Naive B cell (primary cell): ENCODE measurements around the gene ITPR2. TPM values are rescaled to one million over a fixed set of nuclear protein-coding genes. Genes with fewer than 3 reads are reported as not detected.

Source experiments
- ATAC-seq, 2 donors: fragments of 150-1000 bp; cut with Tn5 transposase; 2 replicates each; pipeline ENCODE4 v1.10.0; 2021; ENCODE audit warnings: low read depth in 2 of 2, mild to moderate bottlenecking in 2 of 2, moderate library complexity in 2 of 2
- DNase-seq: peaks from one replicate; pipeline ENCODE4 v3.0.0; 2022
- H3K27ac Mint-ChIP-seq, 6 donors: one replicate each; pipeline ENCODE4 v1.8.0; 2020 to 2022; ENCODE audit warnings: mild to moderate bottlenecking in 6 of 6, mixed read lengths in 6 of 6, moderate library complexity in 5 of 6, inconsistent platforms in 2 of 6
- H3K27me3 Mint-ChIP-seq, 3 donors: one replicate each; pipeline ENCODE4 v1.8.0; 2021 to 2022; ENCODE audit warnings: mixed read lengths in 3 of 3, mild to moderate bottlenecking in 1 of 3
- H3K36me3 Mint-ChIP-seq, 2 donors: one replicate each; pipeline ENCODE4 v1.8.0; 2020 to 2022; ENCODE audit warnings: mixed read lengths in 2 of 2, inconsistent platforms in 1 of 2, mild to moderate bottlenecking in 1 of 2
- H3K4me1 Mint-ChIP-seq, 3 donors: one replicate each; pipeline ENCODE4 v1.8.0; 2020 to 2022; ENCODE audit warnings: mixed read lengths in 3 of 3, inconsistent platforms in 1 of 3, mild to moderate bottlenecking in 1 of 3, moderate library complexity in 1 of 3
- H3K4me3 Mint-ChIP-seq, 8 donors: one replicate each; pipeline ENCODE4 v1.8.0; 2020 to 2022; ENCODE audit warnings: mild to moderate bottlenecking in 8 of 8, mixed read lengths in 8 of 8, moderate library complexity in 8 of 8, inconsistent platforms in 2 of 8
- H3K9me3 Mint-ChIP-seq, 7 donors: one replicate each; pipeline ENCODE4 v1.8.0; 2020 to 2022; ENCODE audit warnings: mixed read lengths in 7 of 7, mild to moderate bottlenecking in 5 of 7, inconsistent platforms in 2 of 7, moderate library complexity in 1 of 7
- polyA plus RNA-seq, 6 donors: library from polyadenylated mRNA; unstranded; fragments of 300-500 nt; fragmentation: Illumina TruSeq; gene quantifications; one replicate each; pipeline ENCODE4 v1.2.3, GENCODE V29; 2021; ENCODE audit warnings: low read depth in 6 of 6

ITPR2 gene
- polyA plus RNA-seq, 6 donors from 2014 or later: 6.7 to 23.6 (median 20.6) TPM

DNA sequence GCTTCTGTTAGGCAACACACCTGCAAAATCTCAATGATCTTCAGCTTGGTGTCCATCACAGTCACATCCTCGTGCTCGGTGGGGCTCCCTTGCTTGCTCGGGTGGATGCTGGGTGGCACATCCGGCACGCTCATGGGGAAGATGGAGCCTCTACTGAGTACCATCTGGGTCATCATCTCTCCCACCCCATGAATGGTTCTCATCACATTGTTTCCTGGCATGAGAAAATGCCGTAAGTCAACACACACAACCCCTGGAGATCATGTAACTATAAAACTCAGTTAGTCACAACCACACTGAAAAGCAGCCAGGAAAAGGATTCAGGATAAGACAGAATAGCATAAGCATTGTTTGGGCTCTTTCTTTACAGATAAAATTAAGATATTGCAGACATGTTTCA is 201.1 kb downstream of the ITPR2 start:
- DNase-seq (no peak), ATAC-seq (no peak)
- H3K9me3 Mint-ChIP-seq: no peaks in the 10 kb centered on the region
- H3K27me3 Mint-ChIP-seq: no peaks in the 10 kb centered on the region
- peak overlapping the region in 1 of 6 donors; percentile 36 for H3K27ac Mint-ChIP-seq
- H3K4me1 Mint-ChIP-seq: no peaks in the 10 kb centered on the region
- peaks cover 12 to 21% of the 10 kb centered on the region in 2 donors for H3K36me3 Mint-ChIP-seq
- H3K4me3 Mint-ChIP-seq: no peak overlapping the region

GRCh38 chr12:26630546-26631027 is 202.4 kb downstream of the ITPR2 start:
- Mint-ChIP-seq H3K27me3 (no peaks in the 10 kb centered on the region), H3K9me3 (no peaks in the 10 kb centered on the region), H3K4me1 (no peaks in the 10 kb centered on the region), H3K4me3 (no peak overlapping the region), H3K36me3 (peaks cover 20 to 21% of the 10 kb centered on the region in 2 donors), H3K27ac (peak overlapping the region in 2 of 6 donors; percentile 26 to 40)
- ATAC-seq (no peak), DNase-seq (no peak)

DNA sequence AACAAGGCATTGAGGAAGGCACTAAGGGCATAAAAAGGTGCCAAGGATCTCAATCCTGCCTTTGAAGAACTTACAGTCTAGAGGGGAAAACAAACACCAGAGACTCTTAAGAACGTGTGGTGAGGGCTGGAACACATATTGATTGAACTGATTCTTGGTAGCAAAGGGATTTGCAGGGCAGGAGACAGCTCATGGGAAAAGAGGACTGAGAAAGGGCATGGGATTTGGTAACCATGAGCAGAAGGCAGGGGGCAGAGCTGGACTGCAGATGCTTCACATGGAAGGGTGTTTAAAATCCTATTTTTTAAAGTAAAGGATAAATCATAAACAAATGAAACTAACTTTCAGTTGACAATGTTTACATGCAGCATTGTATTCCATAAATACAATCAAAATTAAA is 203.1 kb downstream of the ITPR2 start:
- Mint-ChIP-seq H3K9me3 (no peaks in the 10 kb centered on the region), H3K27ac (peak overlapping the region in 2 of 6 donors; percentile 40 to 95), H3K4me1 (no peaks in the 10 kb centered on the region), H3K27me3 (no peaks in the 10 kb centered on the region), H3K36me3 (peaks cover 21 to 23% of the 10 kb centered on the region in 2 donors), H3K4me3 (no peak overlapping the region)
- no peak for DNase-seq
- ATAC-seq: no peak

DNA sequence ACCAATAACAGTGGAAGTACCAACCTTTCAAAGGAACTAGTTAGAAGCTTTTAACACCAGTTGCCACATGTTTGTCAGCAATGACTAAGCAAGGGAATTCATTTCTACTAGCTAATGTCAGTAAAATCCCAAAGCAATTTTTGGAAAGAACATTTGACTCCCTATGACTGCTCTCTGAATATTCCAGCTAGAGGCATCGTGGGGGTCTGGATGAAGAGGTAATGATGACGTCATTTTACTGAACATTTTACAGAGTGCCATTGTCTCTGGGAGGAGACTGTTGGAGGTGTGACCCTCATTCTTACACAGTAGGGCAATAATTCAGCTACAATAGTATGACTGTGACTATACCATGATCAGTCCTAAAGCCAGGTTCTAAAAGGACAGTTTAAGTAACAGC is 204.8 kb downstream of the ITPR2 start:
- DNase-seq: no peak
- no peak overlapping the region for H3K27ac Mint-ChIP-seq
- peaks cover 21 to 34% of the 10 kb centered on the region in 2 donors for H3K36me3 Mint-ChIP-seq
- no peaks in the 10 kb centered on the region for H3K27me3 Mint-ChIP-seq
- no peaks in the 10 kb centered on the region for H3K4me1 Mint-ChIP-seq
- ATAC-seq: no peak
- H3K9me3 Mint-ChIP-seq: no peaks in the 10 kb centered on the region
- H3K4me3 Mint-ChIP-seq: no peak overlapping the region

DNA sequence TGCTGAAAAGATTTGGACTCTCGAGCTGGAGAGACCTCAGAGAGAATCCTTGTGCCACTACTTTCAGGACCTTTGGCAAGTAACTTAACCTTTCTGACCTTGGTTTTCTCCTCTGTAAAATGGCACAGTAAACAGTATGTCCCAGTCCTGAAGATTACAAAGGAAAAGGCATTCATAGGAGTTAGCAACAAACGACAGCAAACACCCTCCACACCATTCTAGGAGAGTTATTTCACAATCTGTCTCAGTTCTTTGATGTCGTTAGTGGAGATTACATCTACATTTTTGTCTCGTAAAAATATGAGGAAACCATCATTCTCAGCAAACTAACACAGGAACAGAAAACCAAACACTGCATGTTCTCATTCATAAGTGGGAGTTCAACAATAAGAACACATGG is 205.7 kb downstream of the ITPR2 start:
- ATAC-seq: no peak
- Mint-ChIP-seq H3K36me3 (peaks cover 21 to 30% of the 10 kb centered on the region in 2 donors), H3K27ac (no peak overlapping the region), H3K4me1 (no peaks in the 10 kb centered on the region), H3K9me3 (no peaks in the 10 kb centered on the region), H3K27me3 (no peaks in the 10 kb centered on the region), H3K4me3 (no peak overlapping the region)
- no peak for DNase-seq

- H3K27ac Mint-ChIP-seq: no peak overlapping the region
- H3K27me3 Mint-ChIP-seq: no peaks in the 10 kb centered on the region
- H3K4me1 Mint-ChIP-seq: no peaks in the 10 kb centered on the region
- peaks cover 8 to 35% of the 10 kb centered on the region in 2 donors for H3K36me3 Mint-ChIP-seq
- H3K9me3 Mint-ChIP-seq: no peaks in the 10 kb centered on the region
- no peak for ATAC-seq
- no peak for DNase-seq
- H3K4me3 Mint-ChIP-seq: no peak overlapping the region
Observed at GRCh38 chr12:26623136-26623535, 209.9 kb downstream of the ITPR2 start.

GRCh38 chr12:26622601-26623000 is 210.4 kb downstream of the ITPR2 start:
- ATAC-seq: no peak
- H3K36me3 Mint-ChIP-seq: peaks cover 8 to 37% of the 10 kb centered on the region in 2 donors
- no peak for DNase-seq
- no peak overlapping the region for H3K27ac Mint-ChIP-seq
- H3K4me3 Mint-ChIP-seq: no peak overlapping the region
- H3K4me1 Mint-ChIP-seq: no peaks in the 10 kb centered on the region
- H3K27me3 Mint-ChIP-seq: no peaks in the 10 kb centered on the region
- no peaks in the 10 kb centered on the region for H3K9me3 Mint-ChIP-seq

GRCh38 chr12:26621932-26622331 is 211.1 kb downstream of the ITPR2 start:
- DNase-seq (no peak), ATAC-seq (no peak)
- H3K9me3 Mint-ChIP-seq: no peaks in the 10 kb centered on the region
- H3K4me1 Mint-ChIP-seq: no peaks in the 10 kb centered on the region
- H3K36me3 Mint-ChIP-seq: peaks cover 8 to 37% of the 10 kb centered on the region in 2 donors
- H3K27me3 Mint-ChIP-seq: no peaks in the 10 kb centered on the region
- H3K4me3 Mint-ChIP-seq: no peak overlapping the region
- H3K27ac Mint-ChIP-seq: no peak overlapping the region

DNA sequence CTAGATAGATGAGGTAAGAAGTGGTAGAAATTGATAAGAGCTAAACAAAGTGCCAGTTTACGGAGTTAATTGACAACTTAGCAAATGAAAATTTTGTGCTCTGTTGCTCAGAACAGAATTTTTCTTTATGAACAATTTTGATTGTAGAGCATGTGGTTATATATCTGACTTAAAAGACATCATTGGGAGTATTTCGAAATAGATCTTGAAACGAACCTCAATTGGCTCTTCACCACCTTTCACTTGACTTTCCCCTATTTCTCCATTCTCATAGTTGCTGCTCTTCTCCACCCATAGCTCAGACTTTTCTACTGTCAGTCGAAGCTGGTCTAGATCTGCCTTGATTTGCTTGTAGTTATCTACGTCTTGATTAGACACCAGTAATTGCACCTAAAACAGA is 212.1 kb downstream of the ITPR2 start:
- Mint-ChIP-seq H3K9me3 (no peaks in the 10 kb centered on the region), H3K27me3 (no peaks in the 10 kb centered on the region)

DNA sequence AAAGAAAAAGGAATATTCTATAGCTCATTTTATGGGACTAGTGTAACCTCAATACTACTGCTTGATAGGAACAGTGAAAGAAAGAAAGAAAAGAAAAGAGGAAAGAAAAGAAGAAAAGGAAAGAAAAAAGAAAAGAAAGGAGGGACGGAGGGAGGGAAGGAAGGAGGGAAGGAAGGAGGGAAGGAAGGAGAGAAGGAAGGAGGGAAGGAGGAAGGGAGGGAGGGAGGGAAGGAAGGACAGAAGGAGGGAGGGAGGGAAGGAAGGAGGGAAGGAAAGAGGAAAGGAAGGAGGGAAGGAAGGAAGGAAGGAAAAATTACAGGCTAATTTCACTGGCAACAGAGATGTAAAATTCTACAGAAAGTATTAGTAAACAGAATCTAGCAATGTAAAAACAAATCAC is 215.5 kb downstream of the ITPR2 start:
- Mint-ChIP-seq H3K36me3 (peaks cover 8 to 14% of the 10 kb centered on the region in 2 donors), H3K4me1 (no peaks in the 10 kb centered on the region), H3K27ac (peak overlapping the region in 2 of 6 donors; percentile 61 to 66), H3K27me3 (no peaks in the 10 kb centered on the region), H3K4me3 (no peak overlapping the region), H3K9me3 (no peaks in the 10 kb centered on the region)
- ATAC-seq (no peak), DNase-seq (no peak)

More for the DNA sequence above, 212.1 kb downstream of the ITPR2 start:
- Mint-ChIP-seq H3K4me1 (no peaks in the 10 kb centered on the region), H3K36me3 (peaks cover 8 to 28% of the 10 kb centered on the region in 2 donors), H3K4me3 (peak overlapping the region in 1 of 8 donors; percentile 52), H3K27ac (no peak overlapping the region)
- no peak for ATAC-seq
- DNase-seq: no peak

DNA sequence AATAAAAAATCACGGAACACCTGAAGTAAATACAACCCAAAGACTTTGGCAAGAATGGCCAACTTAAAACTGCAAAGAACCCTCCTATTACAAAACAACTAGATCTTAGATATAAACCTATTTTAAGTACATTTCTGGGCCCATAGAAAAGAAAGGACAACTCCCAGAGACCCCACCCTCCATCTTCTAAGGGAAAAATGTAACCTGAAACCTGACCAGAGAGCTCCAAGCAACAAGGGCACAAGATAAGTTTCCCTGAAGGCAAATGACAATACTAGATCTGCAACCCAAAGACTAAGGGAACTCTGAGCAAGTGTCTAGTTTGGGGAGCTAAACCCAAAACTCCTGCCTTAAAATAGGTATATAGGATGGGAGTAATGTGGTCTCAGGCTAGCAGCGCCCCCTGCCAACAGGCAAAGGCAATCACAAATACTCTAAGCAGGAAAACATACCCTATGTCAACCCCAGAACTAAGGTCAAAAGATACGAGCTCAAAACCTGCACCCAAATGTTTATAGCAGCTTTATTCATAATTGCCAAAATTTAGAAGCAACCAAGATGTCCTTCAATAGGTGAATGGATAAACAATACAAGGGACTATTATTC is 218.9 kb downstream of the ITPR2 start:
- DNase-seq (peak; percentile 7), ATAC-seq (peak in 1 of 2 donors; percentile 44)
- Mint-ChIP-seq H3K4me1 (peaks cover 0 to 5% (median 3%) of the 10 kb centered on the region in 3 donors), H3K27me3 (no peaks in the 10 kb centered on the region), H3K36me3 (peaks cover 0 to 6% of the 10 kb centered on the region in 2 donors), H3K27ac (no peak overlapping the region), H3K9me3 (no peaks in the 10 kb centered on the region), H3K4me3 (no peak overlapping the region)

- Mint-ChIP-seq H3K9me3 (no peaks in the 10 kb centered on the region), H3K27ac (no peak overlapping the region)
- ATAC-seq: no peak
Observed at GRCh38 chr12:26612203-26612602, 220.8 kb downstream of the ITPR2 start.

DNA sequence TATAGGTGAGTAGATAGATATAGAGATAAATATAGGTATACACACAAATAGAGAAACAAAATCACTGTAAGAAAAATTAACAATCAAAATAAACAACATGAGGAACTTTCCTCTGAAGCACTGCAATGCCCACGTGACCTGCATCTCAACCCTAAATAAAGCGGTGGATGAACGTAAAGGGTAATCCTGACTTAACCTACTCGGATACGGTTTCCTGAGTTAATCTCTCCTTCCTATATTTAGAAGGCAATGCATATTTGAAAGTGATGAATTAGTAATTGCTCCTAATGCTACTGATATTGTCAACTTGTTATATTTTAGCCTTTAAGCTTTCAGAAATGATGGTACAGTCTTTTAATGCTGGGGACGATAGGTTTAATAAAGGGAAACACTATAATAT is 221.4 kb downstream of the ITPR2 start:
- H3K36me3 Mint-ChIP-seq: no peaks in the 10 kb centered on the region
- ATAC-seq: no peak
- H3K4me1 Mint-ChIP-seq: peaks cover 0 to 5% (median 4%) of the 10 kb centered on the region in 3 donors
- DNase-seq: no peak
- no peak overlapping the region for H3K27ac Mint-ChIP-seq
- no peaks in the 10 kb centered on the region for H3K27me3 Mint-ChIP-seq
- H3K9me3 Mint-ChIP-seq: no peaks in the 10 kb centered on the region
- no peak overlapping the region for H3K4me3 Mint-ChIP-seq

More at GRCh38 chr12:26612203-26612602, 220.8 kb downstream of the ITPR2 start:
- Mint-ChIP-seq H3K4me1 (peaks cover 0 to 5% (median 4%) of the 10 kb centered on the region in 3 donors), H3K4me3 (no peak overlapping the region), H3K27me3 (no peaks in the 10 kb centered on the region), H3K36me3 (no peaks in the 10 kb centered on the region)
- no peak for DNase-seq

DNA sequence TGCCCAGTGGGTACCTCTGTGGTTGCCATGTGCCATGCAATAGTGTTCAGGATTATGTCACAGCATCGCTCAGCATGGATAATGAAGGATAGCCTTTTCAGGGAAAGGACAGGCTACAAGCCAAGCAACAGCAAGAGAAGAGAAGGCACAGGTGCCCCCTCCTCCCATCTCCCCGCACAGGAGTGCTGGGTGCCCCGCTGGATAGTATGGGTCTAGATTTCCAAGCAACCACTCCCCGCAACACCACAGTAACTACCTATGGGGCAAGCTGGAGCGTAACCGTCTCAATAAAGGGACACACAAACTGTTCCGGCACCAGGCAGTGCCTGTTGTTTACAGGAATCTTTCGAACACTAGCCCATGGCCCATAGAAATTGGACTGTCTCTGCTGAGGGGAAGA is 222.2 kb downstream of the ITPR2 start:
- Mint-ChIP-seq H3K36me3 (no peaks in the 10 kb centered on the region), H3K4me3 (peak overlapping the region in 1 of 8 donors; percentile 7), H3K27me3 (no peaks in the 10 kb centered on the region), H3K4me1 (peaks cover 0 to 5% (median 4%) of the 10 kb centered on the region in 3 donors), H3K9me3 (no peaks in the 10 kb centered on the region), H3K27ac (no peak overlapping the region)
- ATAC-seq (no peak), DNase-seq (no peak)
